ENCODE results near the gene LRRIQ4.

GRCh38 chr3:169769287-169770181 is 43.1 kb upstream of the LRRIQ4 start, which contains the start of gene ACTRT3:
- no peak for TF ChIP-seq FOXM1 (IDR thresholded peaks at IDR 0.05; ENCODE audit: borderline replicate concordance)
- no peak for TF ChIP-seq BHLHE40 (IDR thresholded peaks at IDR 0.05; ENCODE audit: borderline replicate concordance)
- no peak for TF ChIP-seq FOXA1 (IDR thresholded peaks at IDR 0.05)
- no peak for TF ChIP-seq SP1 (IDR thresholded peaks at IDR 0.05)
- TF ChIP-seq SUZ12 (IDR thresholded peaks at IDR 0.05): no peak
- TF ChIP-seq ZNF384 (IDR thresholded peaks at IDR 0.05): no peak

All from HEK293T (cell line).